Uterus (tissue), 2 donors: Measurements from ENCODE around the gene PSKH1.

Experiments used
- POLR2A ChIP-seq, 2 donors: fragments of 450-650 bp; IDR thresholded peaks; one replicate each; pipeline ENCODE4 v1.6.1; 2016; ENCODE audit warnings: antibody characterized with exemption in 2 of 2, mild to moderate bottlenecking in 1 of 2, moderate library complexity in 1 of 2
- TF ChIP-seq, protein P1 (sequence below), 4 experiments: fragments of 200-600 bp in 2 of 4; fragments of 450-650 bp in 2 of 4; sonication (generic) in 2 of 4; IDR thresholded peaks; one replicate each; pipeline ENCODE4 v1.5.1; 2016 to 2019; ENCODE audit warnings: antibody characterized with exemption in 4 of 4, mild to moderate bottlenecking in 2 of 4, moderate library complexity in 1 of 4

- TF ChIP-seq, protein P1, sequence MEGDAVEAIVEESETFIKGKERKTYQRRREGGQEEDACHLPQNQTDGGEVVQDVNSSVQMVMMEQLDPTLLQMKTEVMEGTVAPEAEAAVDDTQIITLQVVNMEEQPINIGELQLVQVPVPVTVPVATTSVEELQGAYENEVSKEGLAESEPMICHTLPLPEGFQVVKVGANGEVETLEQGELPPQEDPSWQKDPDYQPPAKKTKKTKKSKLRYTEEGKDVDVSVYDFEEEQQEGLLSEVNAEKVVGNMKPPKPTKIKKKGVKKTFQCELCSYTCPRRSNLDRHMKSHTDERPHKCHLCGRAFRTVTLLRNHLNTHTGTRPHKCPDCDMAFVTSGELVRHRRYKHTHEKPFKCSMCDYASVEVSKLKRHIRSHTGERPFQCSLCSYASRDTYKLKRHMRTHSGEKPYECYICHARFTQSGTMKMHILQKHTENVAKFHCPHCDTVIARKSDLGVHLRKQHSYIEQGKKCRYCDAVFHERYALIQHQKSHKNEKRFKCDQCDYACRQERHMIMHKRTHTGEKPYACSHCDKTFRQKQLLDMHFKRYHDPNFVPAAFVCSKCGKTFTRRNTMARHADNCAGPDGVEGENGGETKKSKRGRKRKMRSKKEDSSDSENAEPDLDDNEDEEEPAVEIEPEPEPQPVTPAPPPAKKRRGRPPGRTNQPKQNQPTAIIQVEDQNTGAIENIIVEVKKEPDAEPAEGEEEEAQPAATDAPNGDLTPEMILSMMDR (IDR thresholded peaks at IDR 0.05) = no peak
- TF ChIP-seq POLR2A (IDR thresholded peaks at IDR 0.05) = no peak
These were observed 74.3 kb downstream of the PSKH1 start for GRCh38 chr16:67967183-67967957.
